Astrocyte of the cerebellum (primary cell): ENCODE data around the gene C10orf120.

Experiments used
- DNase-seq: peaks from one replicate; pipeline ENCODE4 v3.0.0-alpha.2; 2011; ENCODE audit warnings: low read depth
- H3K4me3 ChIP-seq: 2 replicates; pipeline ENCODE4 v1.5.1; 2011; ENCODE audit warnings: mild to moderate bottlenecking, low read depth, low read length, moderate library complexity
- in situ Hi-C: cut with HindIII; loops from 2 replicates; pipeline ENCODE4 v1.10.0; 2017; ENCODE audit warnings: low sequenced_read_pairs
- TF ChIP-seq, protein P1 (sequence below): IDR thresholded peaks from 2 replicates; pipeline ENCODE4 v1.5.1; 2012; ENCODE audit warnings: low read length, low read depth, moderate library complexity, mild to moderate bottlenecking; ENCODE audit errors: missing control alignments

The C10orf120 gene

GRCh38 chr10:122662231-122662630, 37.4 kb downstream of the C10orf120 start:
- DNase-seq: no peak
- in situ Hi-C loops: no loop called here
- TF ChIP-seq, protein P1, sequence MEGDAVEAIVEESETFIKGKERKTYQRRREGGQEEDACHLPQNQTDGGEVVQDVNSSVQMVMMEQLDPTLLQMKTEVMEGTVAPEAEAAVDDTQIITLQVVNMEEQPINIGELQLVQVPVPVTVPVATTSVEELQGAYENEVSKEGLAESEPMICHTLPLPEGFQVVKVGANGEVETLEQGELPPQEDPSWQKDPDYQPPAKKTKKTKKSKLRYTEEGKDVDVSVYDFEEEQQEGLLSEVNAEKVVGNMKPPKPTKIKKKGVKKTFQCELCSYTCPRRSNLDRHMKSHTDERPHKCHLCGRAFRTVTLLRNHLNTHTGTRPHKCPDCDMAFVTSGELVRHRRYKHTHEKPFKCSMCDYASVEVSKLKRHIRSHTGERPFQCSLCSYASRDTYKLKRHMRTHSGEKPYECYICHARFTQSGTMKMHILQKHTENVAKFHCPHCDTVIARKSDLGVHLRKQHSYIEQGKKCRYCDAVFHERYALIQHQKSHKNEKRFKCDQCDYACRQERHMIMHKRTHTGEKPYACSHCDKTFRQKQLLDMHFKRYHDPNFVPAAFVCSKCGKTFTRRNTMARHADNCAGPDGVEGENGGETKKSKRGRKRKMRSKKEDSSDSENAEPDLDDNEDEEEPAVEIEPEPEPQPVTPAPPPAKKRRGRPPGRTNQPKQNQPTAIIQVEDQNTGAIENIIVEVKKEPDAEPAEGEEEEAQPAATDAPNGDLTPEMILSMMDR: no peak
- H3K4me3 ChIP-seq: no peak overlapping the region

GRCh38 chr10:122660696-122661095, 39.0 kb downstream of the C10orf120 start:
- in situ Hi-C loops: no loop called here

GRCh38 chr10:122659651-122660050, 40.0 kb downstream of the C10orf120 start:
- TF ChIP-seq, protein P1: no peak
- in situ Hi-C loops: no loop called here
- H3K4me3 ChIP-seq: no peak overlapping the region
- DNase-seq: no peak

More at GRCh38 chr10:122660696-122661095, 39.0 kb downstream of the C10orf120 start:
- no peak for DNase-seq
- H3K4me3 ChIP-seq: no peak overlapping the region
- TF ChIP-seq, protein P1: no peak

- H3K4me3 ChIP-seq: no peak overlapping the region
- no peak for DNase-seq
- TF ChIP-seq, protein P1: no peak
- in situ Hi-C loops: no loop called here
These were observed 40.5 kb downstream of the C10orf120 start for GRCh38 chr10:122659126-122659525.

- no peak for DNase-seq
- in situ Hi-C loops: no loop called here
These were observed 41.1 kb downstream of the C10orf120 start for GRCh38 chr10:122658356-122659049.

DNA sequence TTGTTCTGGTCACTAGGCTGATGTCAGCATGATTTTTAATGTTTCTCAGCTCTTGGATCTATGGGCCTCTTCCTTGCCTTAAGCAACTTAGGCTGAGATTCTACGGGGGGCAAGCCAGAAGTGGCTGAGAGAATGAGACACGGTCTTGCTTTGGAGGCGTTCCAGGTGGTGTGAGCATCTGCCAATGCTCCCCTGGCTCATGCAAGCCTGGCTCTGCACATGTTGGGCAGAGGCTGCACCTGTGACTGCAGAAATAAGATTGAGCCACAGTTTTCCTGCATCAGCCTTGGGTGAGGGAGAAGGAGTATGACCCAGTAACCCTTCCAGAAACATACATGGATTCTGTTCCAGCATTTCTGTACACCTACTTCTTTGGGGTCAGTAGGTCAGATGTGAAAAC, 41.9 kb downstream of the C10orf120 start:
- in situ Hi-C loops: no loop called here
- no peak overlapping the region for H3K4me3 ChIP-seq
- DNase-seq: no peak
- TF ChIP-seq, protein P1: no peak

More at GRCh38 chr10:122658356-122659049, 41.1 kb downstream of the C10orf120 start:
- no peak overlapping the region for H3K4me3 ChIP-seq
- TF ChIP-seq, protein P1: no peak
